ENCODE results near the gene IFT22. TPM values are rescaled to one million over a fixed set of nuclear protein-coding genes. Genes with fewer than 3 reads are reported as not detected.

IFT22 gene
- total RNA-seq, 1 experiment from 2014 or later: 21.3 TPM

- H3K4me2 ChIP-seq (ENCODE audit: insufficient read depth, insufficient read length, low read length): no peak overlapping the region
- WGBS (ENCODE audit: extremely low coverage, insufficient read length, low lambda C conversion rate): no CpG with 5 or more reads among the region's 15 CpGs
- no peak for TF ChIP-seq CTCF (conservative IDR thresholded peaks at IDR 0.05)
Observed at GRCh38 chr7:101330011-101330484, 8.4 kb upstream of the IFT22 start.

More at GRCh38 chr7:101330011-101330484, 8.4 kb upstream of the IFT22 start:
- DNase-seq: no peak
- Histone ChIP-seq H3K4me1 (ENCODE audit: insufficient read depth, low read length) (no peaks in the 10 kb centered on the region), H3K18ac (ENCODE audit: insufficient read length, low read depth, low read length) (no peak overlapping the region), H2AK5ac (ENCODE audit: insufficient read length, low read length) (no peak overlapping the region), H4K5ac (ENCODE audit: insufficient read length, low read depth, low read length) (no peak overlapping the region), H3K56ac (ENCODE audit: insufficient read length, low read depth, low read length) (no peak overlapping the region), H4K91ac (ENCODE audit: insufficient read length, low read depth, low read length) (no peak overlapping the region), H3K14ac (ENCODE audit: insufficient read depth, low read length) (no peak overlapping the region), H3K79me2 (ENCODE audit: insufficient read depth, low read length) (no peaks in the 10 kb centered on the region), H2BK12ac (ENCODE audit: insufficient read length, low read depth, low read length) (no peak overlapping the region), H3T11ph (ENCODE audit: low read length) (no peak overlapping the region), H4K8ac (replicated peaks; ENCODE audit: insufficient read length, low read depth, low read length) (no peak overlapping the region), H3K9me3 (ENCODE audit: control insufficient read depth, low read depth, low read length) (no peaks in the 10 kb centered on the region), H3K23ac (ENCODE audit: insufficient read length, low read depth, low read length) (no peak overlapping the region), H3K9ac (ENCODE audit: extremely low read depth, insufficient read length, low read length) (no peak overlapping the region), H2BK20ac (ENCODE audit: low read depth, low read length, poor library complexity, severe bottlenecking) (no peak overlapping the region), H3K4ac (ENCODE audit: low read depth, low read length) (no peak overlapping the region), H3K23me2 (ENCODE audit: insufficient read length, low read depth, low read length, poor library complexity, severe bottlenecking) (no peaks in the 10 kb centered on the region), H2BK15ac (ENCODE audit: low read depth, low read length) (no peak overlapping the region), H2AFZ (ENCODE audit: low read length) (no peak overlapping the region), H3K79me1 (ENCODE audit: insufficient read depth, low read depth, low read length, poor library complexity, severe bottlenecking) (no peaks in the 10 kb centered on the region), H3K27me3 (ENCODE audit: insufficient read depth, low read length) (no peaks in the 10 kb centered on the region), H3K27ac (ENCODE audit: insufficient read length, low read depth, low read length) (no peak overlapping the region), H4K20me1 (ENCODE audit: control insufficient read depth, insufficient read depth, insufficient read length) (no peaks in the 10 kb centered on the region), H2BK5ac (ENCODE audit: insufficient read length, low read length) (no peak overlapping the region), H2BK120ac (ENCODE audit: low read depth, low read length, poor library complexity, severe bottlenecking) (no peak overlapping the region)
- Mint-ChIP-seq H3K9me3 (no peaks in the 10 kb centered on the region), H3K36me3 (ENCODE audit: insufficient read depth in 1 of 3, low read depth in 3 of 3) (no peaks in the 10 kb centered on the region), H3K4me1 (peaks cover 3 to 4% of the 10 kb centered on the region in 2 experiments; a peak in 2 of 4 replicates), H3K4me3 (no peak overlapping the region), H3K27me3 (ENCODE audit: low read depth) (no peaks in the 10 kb centered on the region; the same call in 1 of the 2 replicates), H3K27ac (peak overlapping the region in 2 of 3 experiments; percentile 5 to 15; a peak in 2 of 7 replicates)

Data from H9 (cell line).